Astrocyte (in vitro differentiated cells and primary cell): ENCODE data around the gene TBX4. TPM values are rescaled to one million over a fixed set of nuclear protein-coding genes. Genes with fewer than 3 reads are reported as not detected.

Experiments used
- DNase-seq: peaks from one replicate; pipeline ENCODE4 v3.0.0-alpha.2; 2010; ENCODE audit warnings: low read depth
- FAIRE-seq: peaks from 2 replicates; lab custom pipeline; 2011; peaks lifted over from hg19 to GRCh38; lab: Jason Lieb, UNC
- H2AFZ ChIP-seq: 2 replicates; pipeline ENCODE4 v1.6.0; 2012; ENCODE audit warnings: low read depth, low read length, inconsistent platforms
- H3K27ac ChIP-seq: 2 replicates; pipeline ENCODE4 v1.5.1; 2011; ENCODE audit warnings: low read depth, low read length, inconsistent platforms
- H3K27me3 ChIP-seq: 2 replicates; pipeline ENCODE4 v1.6.0; 2011; ENCODE audit warnings: low read length, inconsistent platforms; ENCODE audit not compliant: insufficient read depth
- H3K36me3 ChIP-seq: 2 replicates; pipeline ENCODE4 v1.5.1; 2011; ENCODE audit warnings: low read length, inconsistent platforms; ENCODE audit not compliant: insufficient read depth
- H3K4me1 ChIP-seq: 2 replicates; pipeline ENCODE4 v1.5.1; 2011; ENCODE audit warnings: low read length, inconsistent platforms; ENCODE audit not compliant: insufficient read depth
- H3K4me2 ChIP-seq: 2 replicates; pipeline ENCODE4 v1.6.0; 2012; ENCODE audit warnings: low read length, inconsistent platforms
- H3K4me3 ChIP-seq: 2 replicates; pipeline ENCODE4 v1.5.1; 2011; ENCODE audit warnings: low read depth, mild to moderate bottlenecking, low read length, inconsistent platforms; ENCODE audit not compliant: insufficient read depth
- H3K79me2 ChIP-seq: 2 replicates; pipeline ENCODE4 v1.6.0; 2012; ENCODE audit warnings: mild to moderate bottlenecking, low read length, inconsistent platforms; ENCODE audit not compliant: insufficient read depth
- H3K9ac ChIP-seq: 2 replicates; pipeline ENCODE4 v1.6.0; 2012; ENCODE audit warnings: mild to moderate bottlenecking, low read length, inconsistent platforms
- H3K9me3 ChIP-seq: 2 replicates; pipeline ENCODE4 v1.5.1; 2012; ENCODE audit warnings: low read depth, mild to moderate bottlenecking, low read length, inconsistent platforms; ENCODE audit not compliant: insufficient read depth
- H4K20me1 ChIP-seq: 2 replicates; pipeline ENCODE4 v1.6.0; 2012; ENCODE audit warnings: low read length, inconsistent platforms; ENCODE audit not compliant: insufficient read depth
- H3K27ac Mint-ChIP-seq: one replicate; pipeline ENCODE4 v1.8.0; 2021; ENCODE audit warnings: mild to moderate bottlenecking, mixed read lengths; ENCODE audit not compliant: unreplicated experiment
- H3K27me3 Mint-ChIP-seq: one replicate; pipeline ENCODE4 v1.8.0; 2021; ENCODE audit warnings: low read depth, mixed read lengths; ENCODE audit not compliant: unreplicated experiment
- H3K36me3 Mint-ChIP-seq: one replicate; pipeline ENCODE4 v1.8.0; 2021; ENCODE audit warnings: low read depth, mixed read lengths; ENCODE audit not compliant: unreplicated experiment
- H3K4me1 Mint-ChIP-seq: one replicate; pipeline ENCODE4 v1.8.0; 2021; ENCODE audit warnings: low read depth, mixed read lengths; ENCODE audit not compliant: unreplicated experiment
- H3K4me3 Mint-ChIP-seq: one replicate; pipeline ENCODE4 v1.8.0; 2021; ENCODE audit warnings: mild to moderate bottlenecking, moderate library complexity, mixed read lengths; ENCODE audit not compliant: unreplicated experiment
- H3K9me3 Mint-ChIP-seq: one replicate; pipeline ENCODE4 v1.8.0; 2021; ENCODE audit warnings: mild to moderate bottlenecking, mixed read lengths; ENCODE audit not compliant: unreplicated experiment
- CTCF ChIP-seq: IDR thresholded peaks from 2 replicates; pipeline ENCODE4 v1.5.1; 2011; ENCODE audit warnings: low read depth, mild to moderate bottlenecking, inconsistent platforms, low read length, moderate library complexity; ENCODE audit not compliant: insufficient read depth
- EZH2 ChIP-seq: IDR thresholded peaks from 2 replicates; pipeline ENCODE4 v1.6.1; 2012; ENCODE audit warnings: mild to moderate bottlenecking, low read length, inconsistent platforms; ENCODE audit not compliant: insufficient read depth
- total RNA-seq: library from RNA; stranded (reverse); gene quantifications from 2 replicates; pipeline ENCODE4 v1.2.1, GENCODE V29; 2021

Gene TBX4
- total RNA-seq, 1 donor from 2014 or later, result 0.14 TPM

- Mint-ChIP-seq H3K4me3 (no peak overlapping the region), H3K27me3 (peaks cover 31% of the 10 kb centered on the region), H3K27ac (no peak overlapping the region), H3K9me3 (peaks cover 3% of the 10 kb centered on the region), H3K36me3 (peaks cover 1% of the 10 kb centered on the region), H3K4me1 (peaks cover 10% of the 10 kb centered on the region)
- Histone ChIP-seq H3K4me1 (peaks cover 1% of the 10 kb centered on the region), H3K4me2 (no peak overlapping the region), H3K4me3 (no peak overlapping the region), H3K9me3 (no peaks in the 10 kb centered on the region), H3K79me2 (no peaks in the 10 kb centered on the region), H3K36me3 (no peaks in the 10 kb centered on the region), H2AFZ (no peak overlapping the region), H3K27me3 (peaks cover 10% of the 10 kb centered on the region), H3K27ac (no peak overlapping the region), H4K20me1 (no peaks in the 10 kb centered on the region), H3K9ac (no peak overlapping the region)
- TF ChIP-seq EZH2, result no peak
- TF ChIP-seq CTCF, result no peak
- FAIRE-seq, result no peak
- DNase-seq, result no peak
These were observed 30.8 kb upstream of the TBX4 start for GRCh38 chr17:61421460-61421859.

- no peak overlapping the region for H3K27ac ChIP-seq
- no peaks in the 10 kb centered on the region for H3K79me2 ChIP-seq
- TF ChIP-seq EZH2, result no peak
- H3K27me3 ChIP-seq, result peaks cover 10% of the 10 kb centered on the region
- no peaks in the 10 kb centered on the region for H3K9me3 ChIP-seq
- Mint-ChIP-seq H3K36me3 (peaks cover 1% of the 10 kb centered on the region), H3K9me3 (peaks cover 3% of the 10 kb centered on the region), H3K4me3 (no peak overlapping the region), H3K4me1 (peaks cover 13% of the 10 kb centered on the region), H3K27me3 (peaks cover 31% of the 10 kb centered on the region), H3K27ac (no peak overlapping the region)
- no peak overlapping the region for H3K4me2 ChIP-seq
- no peaks in the 10 kb centered on the region for H4K20me1 ChIP-seq
- no peak for DNase-seq
- no peak for FAIRE-seq
- no peak overlapping the region for H2AFZ ChIP-seq
- H3K9ac ChIP-seq, result no peak overlapping the region
- no peaks in the 10 kb centered on the region for H3K36me3 ChIP-seq
- H3K4me1 ChIP-seq, result no peaks in the 10 kb centered on the region
- H3K4me3 ChIP-seq, result no peak overlapping the region
These were observed 30.0 kb upstream of the TBX4 start for GRCh38 chr17:61422116-61422799.

GRCh38 chr17:61422869-61423268 lies 29.4 kb upstream of the TBX4 start:
- no peaks in the 10 kb centered on the region for H4K20me1 ChIP-seq
- Mint-ChIP-seq H3K9me3 (peaks cover 3% of the 10 kb centered on the region), H3K4me3 (no peak overlapping the region), H3K27me3 (peaks cover 31% of the 10 kb centered on the region), H3K36me3 (peaks cover 1% of the 10 kb centered on the region), H3K4me1 (peaks cover 17% of the 10 kb centered on the region), H3K27ac (no peak overlapping the region)
- FAIRE-seq (no peak), DNase-seq (no peak)
- H3K4me3 ChIP-seq, result no peak overlapping the region
- H3K9ac ChIP-seq, result no peak overlapping the region
- H3K4me2 ChIP-seq, result no peak overlapping the region
- H3K9me3 ChIP-seq, result no peaks in the 10 kb centered on the region
- no peak overlapping the region for H2AFZ ChIP-seq
- TF ChIP-seq CTCF (no peak), EZH2 (no peak)
- H3K79me2 ChIP-seq, result no peaks in the 10 kb centered on the region
- H3K27ac ChIP-seq, result no peak overlapping the region
- H3K27me3 ChIP-seq, result peaks cover 10% of the 10 kb centered on the region
- H3K4me1 ChIP-seq, result no peaks in the 10 kb centered on the region
- H3K36me3 ChIP-seq, result no peaks in the 10 kb centered on the region
